NCI-H2081 treated with DMSO at 0.1 percent for 48 hours (cell line): ENCODE results near the gene SNPH.

Experiments
- DNase-seq: peaks from one replicate; lab custom pipeline; 2025; lab: John Stamatoyannopoulos, UW

SNPH gene

GRCh38 chr20:1264727-1265126, 1.4 kb upstream of the SNPH start:
- no peak for DNase-seq

GRCh38 chr20:1265226-1265915, 723 bp upstream of the SNPH start:
- DNase-seq: no peak

- no peak for DNase-seq
Measured at GRCh38 chr20:1265916-1266166, 253 bp upstream of the SNPH start.

GRCh38 chr20:1267161-1267560, 1.1 kb downstream of the SNPH start:
- DNase-seq: no peak

- no peak for DNase-seq
Measured at GRCh38 chr20:1267809-1268374, 1.8 kb downstream of the SNPH start.

- DNase-seq: no peak
Measured at GRCh38 chr20:1269235-1269634, 3.1 kb downstream of the SNPH start.

GRCh38 chr20:1269850-1270249, 3.8 kb downstream of the SNPH start:
- no peak for DNase-seq

- no peak for DNase-seq
Measured at GRCh38 chr20:1272368-1273100, 6.4 kb downstream of the SNPH start.

GRCh38 chr20:1273366-1273765, 7.3 kb downstream of the SNPH start:
- no peak for DNase-seq

- peak; percentile 56 for DNase-seq
Measured at GRCh38 chr20:1274485-1275311, 8.6 kb downstream of the SNPH start.

- DNase-seq: no peak
Measured at GRCh38 chr20:1275919-1276318, 9.8 kb downstream of the SNPH start.

- no peak for DNase-seq
Measured at GRCh38 chr20:1277529-1278322, 11.6 kb downstream of the SNPH start.

GRCh38 chr20:1278993-1279392, 12.9 kb downstream of the SNPH start:
- no peak for DNase-seq

- DNase-seq: no peak
Measured at GRCh38 chr20:1280195-1281102, 14.4 kb downstream of the SNPH start.

GRCh38 chr20:1281279-1282057, 15.4 kb downstream of the SNPH start:
- peak; percentile 73 for DNase-seq

- no peak for DNase-seq
Measured at GRCh38 chr20:1282966-1283365, 16.9 kb downstream of the SNPH start.

- DNase-seq: no peak
Measured at GRCh38 chr20:1283522-1284510, 17.7 kb downstream of the SNPH start.

GRCh38 chr20:1286267-1287024, 20.4 kb downstream of the SNPH start:
- no peak for DNase-seq
